Motor neuron (in vitro differentiated cells): ENCODE measurements around the gene MAS1L. TPM values are rescaled to one million over a fixed set of nuclear protein-coding genes. Genes with fewer than 3 reads are reported as not detected.

Experiments used
- ATAC-seq, 8 experiments: fragments of 200-7000 bp; cut with Tn5 transposase; replicated peaks in 6 of 8; 2 replicates each; pipeline ENCODE4 v1.8.0; 2021; ENCODE audit warnings: mild to moderate bottlenecking in 8 of 8, moderate library complexity in 8 of 8
- H3K27ac ChIP-seq, 2 donors: fragments of 250-450 bp; sonication (Bioruptor Pico); 2 replicates each; pipeline ENCODE4 v1.9.0; 2021; ENCODE audit warnings: antibody characterized with exemption in 2 of 2, mild to moderate bottlenecking in 2 of 2, moderate library complexity in 1 of 2
- H3K4me1 ChIP-seq, 2 donors: fragments of 250-450 bp; sonication (Bioruptor Pico); replicated peaks in 1 of 2; 2 replicates each; pipeline ENCODE4 v1.6.1; 2021; ENCODE audit warnings: antibody characterized with exemption in 2 of 2, mild to moderate bottlenecking in 2 of 2, moderate library complexity in 1 of 2
- H3K4me3 ChIP-seq, 5 donors: fragments of 250-450 bp; sonication (Bioruptor Pico); 2 replicates each; pipeline ENCODE4 v1.9.0; 2021; ENCODE audit warnings: antibody characterized with exemption in 5 of 5, mild to moderate bottlenecking in 5 of 5, moderate library complexity in 4 of 5
- WGBS, 10 experiments: fragments of 450-650 bp; shearing (Covaris generic); methylation state at CpG; one replicate each; pipeline ENCODE4 v1.0.0; 2022; 5-methylcytosine and 5-hydroxymethylcytosine counted together
- in situ Hi-C, 9 experiments: fragments of 400-800 bp; cut with MboI; loops; one replicate each; pipeline ENCODE4 v1.15.0; 2021; ENCODE audit warnings: low sequenced_read_pairs in 9 of 9, low pct_unique_long_range_greater_than_20kb in 2 of 9; ENCODE audit not compliant: unreplicated experiment in 9 of 9
- total RNA-seq, 8 experiments: library from RNA; unstranded; fragments of 300-600 nt; gene quantifications; 2 replicates each; pipeline versions ENCODE4 v1.2.3 to v1.2.4, GENCODE V29; 2022

Gene MAS1L
- total RNA-seq, 8 experiments from 2014 or later = 0.14 to 0.28 TPM; not detected in 6

DNA sequence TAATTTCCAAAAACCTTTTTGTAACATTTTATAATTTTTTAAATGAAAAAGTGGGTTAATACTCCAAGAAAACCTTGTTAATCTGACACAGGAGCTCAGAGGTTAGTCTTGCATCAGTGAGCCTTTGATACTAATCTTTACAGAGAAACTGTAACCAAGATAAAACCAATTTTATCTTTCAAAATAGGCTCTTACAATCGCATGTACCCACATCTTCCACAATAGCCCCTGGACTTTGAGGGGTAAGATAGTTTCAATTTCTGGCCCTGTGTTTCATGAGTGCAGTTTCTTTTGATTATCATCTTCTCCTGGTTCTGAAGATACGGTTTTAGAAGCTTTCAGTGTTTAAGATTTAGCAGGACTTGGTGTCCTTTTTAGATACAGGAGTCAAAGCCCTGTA is 34.5 kb upstream of the MAS1L start:
- 0 to 100% (median 47%) methylated on average over 1 to 2 of the region's 2 CpGs for WGBS, 10 experiments
- Histone ChIP-seq H3K4me3 (no peak overlapping the region), H3K4me1 (no peaks in the 10 kb centered on the region), H3K27ac (no peak overlapping the region)
- ATAC-seq = no peak
- in situ Hi-C loops = no loop called here

DNA sequence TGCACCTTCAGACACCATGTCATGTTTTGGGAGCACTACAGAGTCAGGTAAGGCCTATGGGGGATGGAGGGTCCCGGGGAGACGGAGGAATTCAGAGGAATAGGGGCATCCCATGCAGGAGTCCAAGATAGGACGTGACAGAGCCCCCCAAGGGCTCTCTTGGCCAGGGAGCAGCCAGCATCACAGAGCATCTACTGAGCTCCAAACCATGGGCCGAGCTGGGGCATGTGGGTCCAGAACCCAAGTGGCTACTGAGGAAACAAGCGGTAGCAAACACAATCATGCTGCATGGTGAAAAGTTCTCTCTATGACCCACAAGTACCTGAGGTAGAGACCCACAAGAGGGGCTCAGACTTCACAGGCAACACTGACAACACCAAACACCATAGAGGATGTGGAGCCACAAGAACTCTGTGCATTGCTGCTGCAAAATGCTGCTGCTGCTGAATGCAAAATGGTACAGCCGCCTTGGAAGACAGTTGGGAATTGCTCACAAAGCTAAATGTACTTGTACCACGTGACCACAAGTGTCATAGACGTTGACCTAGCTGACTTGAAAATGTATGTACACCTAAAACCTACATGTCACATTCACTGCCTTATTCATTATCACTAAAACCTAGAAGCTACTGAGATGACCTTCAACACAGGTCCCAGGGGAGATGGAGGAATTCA is 33.4 kb upstream of the MAS1L start:
- WGBS, 10 experiments = 0 to 100% (median 32%) methylated on average over 1 to 6 of the region's 8 CpGs; no CpG with 5 or more reads in 4 of the 10 experiments
- Histone ChIP-seq H3K27ac (no peak overlapping the region), H3K4me3 (no peak overlapping the region), H3K4me1 (no peaks in the 10 kb centered on the region)
- in situ Hi-C loops = no loop called here
- no peak for ATAC-seq

DNA sequence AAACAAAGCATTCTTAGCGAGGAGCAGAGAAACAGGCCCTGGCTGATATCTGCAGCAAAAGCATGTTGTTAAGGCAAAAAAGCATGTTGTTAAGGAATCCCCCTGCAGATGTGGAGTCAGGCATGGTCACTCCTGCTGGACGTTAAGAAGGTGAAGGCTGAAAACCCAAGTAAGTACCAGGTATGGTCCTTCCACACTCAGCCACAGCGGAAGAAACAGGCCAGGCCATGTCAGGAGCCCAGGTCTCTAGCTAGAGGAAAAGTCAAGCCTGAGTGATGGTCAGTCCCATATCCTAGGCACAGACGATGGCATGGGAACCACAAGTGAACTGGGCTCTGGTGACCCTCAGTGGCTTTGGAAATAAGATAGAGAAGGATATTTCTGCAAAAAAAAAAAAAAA is 32.5 kb upstream of the MAS1L start:
- in situ Hi-C loops = no loop called here
- no peak for ATAC-seq
- WGBS, 10 experiments = 0 to 92% (median 66%) methylated on average over 1 to 4 of the region's 4 CpGs; no CpG with 5 or more reads in 2 of the 10 experiments
- no peak overlapping the region for H3K27ac ChIP-seq
- H3K4me3 ChIP-seq = no peak overlapping the region
- H3K4me1 ChIP-seq = no peaks in the 10 kb centered on the region

DNA sequence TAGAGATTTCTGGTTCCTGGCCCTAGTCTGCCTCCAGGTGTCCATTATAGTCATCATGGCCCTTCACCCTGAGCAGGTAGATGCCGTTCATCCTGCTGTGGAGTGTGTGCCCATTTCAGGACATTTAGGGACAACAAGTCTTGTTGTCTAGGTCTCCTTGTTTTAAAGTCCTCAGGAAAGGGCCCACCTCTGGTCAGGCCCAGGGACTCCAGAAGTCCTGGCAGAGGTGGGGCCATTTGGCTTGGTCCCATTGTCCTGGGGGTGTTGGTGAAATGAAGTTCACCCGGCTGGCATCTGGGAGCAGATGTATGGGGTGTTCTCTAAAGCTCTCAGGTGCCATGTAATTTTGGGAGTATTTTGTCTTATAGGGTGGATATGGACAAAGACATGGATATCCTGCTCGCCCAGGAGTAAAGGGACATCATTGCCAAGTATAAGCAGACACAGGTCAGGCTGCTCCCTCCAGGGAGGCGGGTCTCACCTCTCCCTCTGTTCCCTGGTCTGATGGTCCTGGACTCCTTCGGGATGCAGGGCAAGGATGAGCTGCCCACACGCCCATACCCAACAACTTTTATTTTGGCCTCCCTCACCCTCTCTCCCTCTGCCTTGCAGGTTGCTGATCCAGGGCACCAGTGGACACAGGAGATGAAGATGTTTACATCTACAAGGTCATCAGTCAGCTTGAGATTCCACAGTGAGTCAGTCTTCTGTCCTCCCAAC is 31.7 kb upstream of the MAS1L start:
- WGBS, 10 experiments = 41 to 100% (median 53%) methylated on average over 1 to 4 of the region's 6 CpGs; no CpG with 5 or more reads in 5 of the 10 experiments
- in situ Hi-C loops = no loop called here
- H3K27ac ChIP-seq = no peak overlapping the region
- H3K4me1 ChIP-seq = no peaks in the 10 kb centered on the region
- ATAC-seq = no peak
- no peak overlapping the region for H3K4me3 ChIP-seq

DNA sequence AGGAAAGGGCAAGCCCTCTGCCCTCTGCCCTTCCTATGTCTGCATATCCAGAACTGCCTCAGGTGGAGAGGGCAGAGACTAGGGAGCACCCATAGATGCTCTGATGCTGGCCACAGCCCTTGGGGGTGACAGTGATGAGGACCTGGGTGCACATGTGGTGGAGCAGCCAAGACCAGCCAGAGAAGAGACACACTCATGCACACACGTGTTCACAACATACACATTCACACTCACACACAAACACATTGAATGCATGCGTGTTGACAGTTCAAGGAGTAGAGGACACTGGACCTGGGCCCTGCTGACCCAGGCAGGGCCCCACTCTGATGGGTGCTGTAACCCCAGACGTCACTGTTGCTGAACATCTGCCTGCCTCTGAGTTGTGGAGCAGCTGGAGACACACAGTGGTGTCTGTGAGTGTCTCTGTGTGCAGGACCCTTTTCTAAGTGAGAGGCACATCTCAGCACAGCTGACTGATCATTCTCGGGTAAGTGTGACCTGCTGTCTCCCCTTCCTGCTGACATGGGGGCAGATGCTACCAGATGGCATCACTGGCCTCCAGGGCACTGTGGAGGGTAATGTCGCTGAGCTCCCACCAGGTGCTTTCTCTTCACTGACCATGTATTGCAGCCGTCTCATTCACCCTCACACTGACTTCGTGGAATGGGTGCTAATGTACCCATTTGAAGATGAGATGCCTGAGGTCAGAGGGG is 30.1 kb upstream of the MAS1L start:
- no peak for ATAC-seq
- 14 to 80% (median 58%) methylated on average over 1 to 4 of the region's 7 CpGs; no CpG with 5 or more reads in 5 of the 10 experiments for WGBS, 10 experiments
- Histone ChIP-seq H3K4me1 (no peaks in the 10 kb centered on the region), H3K4me3 (no peak overlapping the region), H3K27ac (no peak overlapping the region)
- in situ Hi-C loops = no loop called here

DNA sequence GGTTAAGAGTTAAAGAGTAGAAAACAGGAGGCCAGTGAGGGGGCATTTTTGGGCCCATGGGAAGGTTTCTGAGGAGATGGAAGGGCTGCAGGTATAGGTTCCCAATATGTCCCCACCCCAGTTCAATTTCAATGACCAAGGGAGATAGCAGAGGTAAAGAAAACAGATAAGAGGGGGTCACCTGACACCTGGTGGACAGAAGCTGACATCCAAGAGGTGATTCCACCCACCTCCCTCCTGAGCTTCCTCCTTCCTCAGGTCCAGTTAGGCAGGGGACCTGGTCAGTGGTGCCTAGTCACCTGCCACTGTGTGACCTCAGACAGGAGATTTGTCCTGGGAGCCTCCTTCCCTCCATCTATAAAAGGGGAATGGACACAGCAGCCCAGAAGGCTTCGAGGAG is 29.5 kb upstream of the MAS1L start:
- H3K27ac ChIP-seq = no peak overlapping the region
- WGBS, 10 experiments = 0 to 17% methylated on average over 1 of the region's 1 CpG; no CpG with 5 or more reads in 8 of the 10 experiments
- in situ Hi-C loops = no loop called here

DNA sequence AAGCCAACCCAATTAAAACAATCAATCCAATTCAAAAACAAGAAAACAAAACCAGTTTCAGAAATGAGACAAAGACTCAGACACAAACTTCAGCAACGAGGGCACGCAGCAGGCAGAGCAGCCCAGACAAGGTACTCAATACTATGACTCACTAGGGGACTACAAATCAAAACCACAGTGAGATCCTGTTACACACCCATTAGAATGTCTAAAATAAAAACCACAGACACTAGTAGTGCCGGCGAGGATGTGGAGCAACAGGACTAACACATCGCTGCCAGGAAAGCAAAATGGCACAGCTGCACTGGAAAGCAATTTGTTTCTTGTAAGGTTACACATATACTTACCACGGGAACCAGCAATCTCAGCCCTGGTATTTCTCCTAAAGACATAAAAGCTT is 28.4 kb upstream of the MAS1L start:
- 0 to 96% (median 78%) methylated on average over 2 to 6 of the region's 6 CpGs for WGBS, 10 experiments
- ATAC-seq = peak in 3 of 8 experiments; percentile 22 to 90 (median 58)
- H3K27ac ChIP-seq = no peak overlapping the region
- no peak overlapping the region for H3K4me3 ChIP-seq
- in situ Hi-C loops = no loop called here
- no peaks in the 10 kb centered on the region for H3K4me1 ChIP-seq

More for the DNA sequence above, 29.5 kb upstream of the MAS1L start:
- no peaks in the 10 kb centered on the region for H3K4me1 ChIP-seq
- no peak overlapping the region for H3K4me3 ChIP-seq
- ATAC-seq = no peak

DNA sequence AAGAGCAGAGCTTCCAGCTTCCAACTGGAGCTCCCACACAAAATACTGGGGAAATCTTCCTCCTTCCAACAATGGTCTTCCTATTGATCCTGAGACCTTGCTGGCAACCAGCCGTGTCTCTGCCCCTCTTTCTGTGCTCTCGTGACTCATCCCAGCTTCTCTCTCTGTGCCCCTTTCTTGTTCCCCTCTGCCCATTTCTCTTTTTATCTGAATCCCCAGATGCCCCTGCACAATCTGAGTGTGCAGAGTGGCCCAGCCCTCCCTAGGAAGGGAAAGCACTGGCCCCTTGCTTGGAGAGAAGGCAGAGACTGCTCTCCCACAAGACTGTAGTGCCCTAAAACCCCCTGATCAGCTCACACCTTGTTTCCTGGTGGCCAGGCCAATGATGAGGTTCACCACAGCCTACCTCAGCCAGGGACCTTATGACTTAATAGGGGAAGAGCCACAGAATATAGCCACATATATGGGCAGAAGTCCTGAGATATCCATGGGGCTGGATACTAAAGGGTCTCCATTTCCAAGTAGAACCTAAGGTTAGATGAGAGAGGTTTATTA is 23.1 kb upstream of the MAS1L start:
- Histone ChIP-seq H3K4me3 (no peak overlapping the region), H3K27ac (no peak overlapping the region), H3K4me1 (no peaks in the 10 kb centered on the region)
- in situ Hi-C loops = no loop called here
- WGBS, 10 experiments = 0 to 79% (median 65%) methylated on average over 1 to 2 of the region's 2 CpGs; no CpG with 5 or more reads in 6 of the 10 experiments
- ATAC-seq = no peak

DNA sequence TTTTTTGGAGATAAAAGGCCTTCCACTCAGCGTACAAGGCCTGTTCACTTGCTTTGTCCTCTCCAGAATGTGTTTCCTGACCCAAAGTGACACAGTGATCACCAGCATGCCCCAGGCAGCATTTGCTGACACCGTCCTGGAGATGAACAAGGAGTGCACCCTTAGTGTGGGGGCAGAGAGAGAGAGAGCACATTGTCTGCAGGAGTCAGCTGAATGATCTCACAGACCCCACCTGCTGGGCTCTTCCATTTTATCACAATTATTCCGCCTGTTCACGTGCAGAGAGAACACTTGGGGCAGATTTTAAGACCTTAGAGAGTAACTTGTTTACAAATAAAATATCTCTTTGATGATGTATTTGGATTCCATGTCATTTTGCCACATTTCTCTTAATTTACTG is 22.4 kb upstream of the MAS1L start:
- in situ Hi-C loops = no loop called here
- ATAC-seq = peak in 1 of 8 experiments; percentile 53
- Histone ChIP-seq H3K4me3 (no peak overlapping the region), H3K4me1 (no peaks in the 10 kb centered on the region), H3K27ac (no peak overlapping the region)
- WGBS, 10 experiments = 0 to 47% (median 16%) methylated on average over 2 to 4 of the region's 4 CpGs; no CpG with 5 or more reads in 2 of the 10 experiments

DNA sequence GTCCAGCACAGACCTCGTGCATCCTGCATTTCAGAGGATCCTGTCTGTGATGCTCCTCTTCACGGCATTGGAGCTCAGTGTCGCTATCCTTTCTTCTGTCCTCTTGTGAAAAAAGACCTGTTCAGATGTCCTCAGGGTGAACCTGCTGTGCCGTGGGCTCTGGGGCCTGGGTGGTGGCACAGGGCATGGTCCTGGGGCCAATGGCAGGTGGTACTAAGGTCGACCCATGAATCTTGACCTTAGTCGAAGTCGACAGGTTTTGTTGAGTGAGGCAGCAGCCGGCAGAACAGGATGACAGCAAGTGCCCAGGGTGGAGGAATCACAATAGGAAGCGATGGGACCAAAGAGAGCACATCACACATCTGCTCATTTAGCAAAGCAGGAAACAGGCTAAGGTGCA is 22.0 kb upstream of the MAS1L start:
- Histone ChIP-seq H3K4me3 (no peak overlapping the region), H3K27ac (no peak overlapping the region), H3K4me1 (no peaks in the 10 kb centered on the region)
- WGBS, 10 experiments = 0 to 87% (median 58%) methylated on average over 1 to 7 of the region's 9 CpGs; no CpG with 5 or more reads in 5 of the 10 experiments
- in situ Hi-C loops = no loop called here
- ATAC-seq = no peak

DNA sequence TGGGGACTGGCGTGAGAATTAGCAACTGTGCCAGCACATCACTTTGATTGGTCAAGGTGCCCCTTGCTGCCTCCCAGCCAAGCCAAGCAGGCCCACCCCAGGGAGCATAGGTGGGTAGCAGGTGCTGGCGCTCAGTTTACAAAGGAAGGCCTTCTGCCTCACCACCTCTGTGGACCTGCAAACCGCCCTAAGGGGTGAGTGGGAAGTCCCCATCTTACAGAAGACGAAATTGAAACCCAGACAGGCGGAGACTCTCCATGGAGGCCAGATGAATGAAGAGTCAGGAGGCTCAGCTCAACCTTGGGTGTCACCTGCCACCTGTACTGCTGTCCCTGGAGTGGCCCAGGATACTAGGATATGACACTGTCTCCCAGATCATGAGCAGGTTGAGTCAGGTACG is 21.5 kb upstream of the MAS1L start:
- H3K27ac ChIP-seq = no peak overlapping the region
- H3K4me3 ChIP-seq = no peak overlapping the region
- in situ Hi-C loops = no loop called here

DNA sequence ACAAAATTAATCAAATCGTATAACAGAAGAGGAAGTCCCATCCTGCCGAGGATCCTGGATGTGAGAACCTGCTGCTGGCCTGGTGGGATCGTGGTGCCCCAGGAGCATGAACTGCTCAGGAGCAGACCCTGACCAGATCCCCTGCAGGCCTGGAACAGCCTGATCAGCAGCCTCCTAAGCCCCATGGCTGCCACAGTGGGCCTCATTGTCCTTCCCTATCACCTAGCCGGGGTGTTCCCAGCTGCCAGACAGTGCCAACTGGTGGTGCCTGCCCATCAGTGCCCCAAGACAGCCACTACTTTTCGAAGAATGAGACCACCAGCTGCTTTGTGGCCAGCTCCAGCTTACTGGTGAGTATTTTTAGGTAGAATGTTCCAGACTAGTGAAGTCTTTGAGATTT is 19.6 kb upstream of the MAS1L start:
- Histone ChIP-seq H3K4me3 (no peak overlapping the region), H3K4me1 (no peaks in the 10 kb centered on the region), H3K27ac (no peak overlapping the region)
- ATAC-seq = no peak
- WGBS, 10 experiments = 20 to 100% (median 61%) methylated on average over 1 to 3 of the region's 5 CpGs; no CpG with 5 or more reads in 2 of the 10 experiments
- in situ Hi-C loops = no loop called here

More for the DNA sequence above, 21.5 kb upstream of the MAS1L start:
- H3K4me1 ChIP-seq = no peaks in the 10 kb centered on the region
- no peak for ATAC-seq
- 0 to 86% (median 63%) methylated on average over 1 to 4 of the region's 6 CpGs; no CpG with 5 or more reads in 4 of the 10 experiments for WGBS, 10 experiments
